Sciatic nerve (tissue), 2 donors: ENCODE results near the gene NCKAP5. TPM values are rescaled to one million over a fixed set of nuclear protein-coding genes. Genes with fewer than 3 reads are reported as not detected.

Source experiments
- ATAC-seq: fragments of 200-7000 bp; cut with Tn5 transposase; one replicate; pipeline ENCODE4 v1.9.1; 2020; ENCODE audit warnings: mild to moderate bottlenecking, moderate library complexity
- DNase-seq: peaks from one replicate; pipeline ENCODE4 v3.0.0-alpha.2; 2020; ENCODE audit warnings: low spot score
- intact Hi-C: fragments of 100-400 bp; cut with DNase I; formaldehyde crosslinking; loops from one replicate; pipeline ENCODE4 v1.14.2; 2022
- total RNA-seq: library from RNA; stranded (reverse); fragmentation: NEBNext Ultra II Directional; extraction: Animal tissue kit (Norgen Biotek cat#: 25700); gene quantifications from one replicate; pipeline ENCODE4 v1.2.1, GENCODE V29; 2021
- donor health status: DM: no; HTN: no; CAD: no.
- donor health status: DM: no; HTN: no; CAD: no.

The NCKAP5 gene
- total RNA-seq, 1 donor from 2014 or later: 10.5 TPM

- ATAC-seq (no peak), DNase-seq (no peak)
- intact Hi-C loops: no loop called here
These were observed 241.4 kb downstream of the NCKAP5 start for GRCh38 chr2:133326652-133327397.

GRCh38 chr2:133324150-133324561 lies 244.1 kb downstream of the NCKAP5 start:
- intact Hi-C loops: no loop called here
- DNase-seq: no peak
- peak; percentile 63 for ATAC-seq

DNA sequence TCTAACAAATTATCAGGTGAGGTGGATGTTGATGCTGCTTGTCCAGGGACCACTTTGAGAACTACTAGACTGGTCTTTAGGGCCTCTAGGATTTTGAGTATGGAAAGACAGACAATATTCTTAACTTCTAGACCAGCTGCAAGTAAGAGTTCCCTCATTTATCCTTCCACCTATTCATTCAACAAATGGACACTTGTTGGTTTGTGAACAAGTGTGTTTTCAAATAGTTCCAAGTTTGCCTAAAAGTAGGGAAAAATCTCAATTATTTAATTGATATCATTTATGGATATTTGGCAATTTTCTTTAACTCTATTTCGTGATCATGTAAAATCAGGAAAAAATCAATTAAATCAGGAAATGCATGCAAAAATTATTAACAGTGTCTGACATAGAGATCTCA lies 245.4 kb downstream of the NCKAP5 start:
- intact Hi-C loops: no loop called here
- ATAC-seq (no peak), DNase-seq (no peak)

DNA sequence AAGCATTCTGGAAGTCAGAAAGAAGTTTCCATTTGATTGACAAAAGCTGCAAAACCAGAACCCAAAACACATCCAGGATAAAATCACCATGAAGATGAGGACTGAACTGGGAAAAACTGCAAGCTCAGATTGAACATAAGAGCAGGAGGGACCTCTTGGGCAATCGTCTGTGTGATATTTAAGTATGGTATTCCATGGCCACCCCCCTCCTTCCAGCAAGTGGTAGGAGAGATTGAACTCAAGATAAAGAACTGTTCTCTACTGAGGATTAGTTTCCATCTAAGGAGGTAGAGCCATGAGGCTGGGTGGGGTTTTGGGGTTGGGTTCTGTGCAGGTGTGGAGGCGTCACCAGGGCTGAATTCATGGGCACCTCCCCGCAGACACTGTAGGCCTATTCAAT lies 251.1 kb downstream of the NCKAP5 start:
- ATAC-seq (no peak), DNase-seq (no peak)
- intact Hi-C loops: no loop called here

- DNase-seq (no peak), ATAC-seq (no peak)
- intact Hi-C loops: no loop called here
These were observed 251.7 kb downstream of the NCKAP5 start for GRCh38 chr2:133316557-133316956.

DNA sequence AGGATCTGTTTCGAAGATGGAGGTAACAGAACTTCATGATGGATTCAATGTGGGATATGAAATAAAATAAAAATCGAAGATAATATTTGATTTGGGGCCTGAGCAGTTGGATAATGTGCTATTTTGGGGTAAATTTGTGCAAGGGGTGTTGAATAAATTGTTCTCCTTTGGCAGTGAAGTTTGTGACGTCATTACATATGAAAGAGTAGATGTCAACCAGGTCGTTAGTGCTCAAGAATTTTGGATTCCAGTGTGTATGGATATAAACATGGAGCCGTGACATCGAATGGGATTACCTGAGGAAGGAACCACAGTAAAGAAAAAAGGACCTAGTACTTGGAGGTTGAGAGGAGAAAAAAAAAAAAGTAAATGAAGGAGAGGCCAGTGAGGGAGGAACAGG lies 253.0 kb downstream of the NCKAP5 start:
- ATAC-seq (no peak), DNase-seq (no peak)
- intact Hi-C loops: no loop called here

GRCh38 chr2:133314795-133315194 lies 253.5 kb downstream of the NCKAP5 start:
- no peak for ATAC-seq
- DNase-seq: no peak
- intact Hi-C loops: no loop called here

DNA sequence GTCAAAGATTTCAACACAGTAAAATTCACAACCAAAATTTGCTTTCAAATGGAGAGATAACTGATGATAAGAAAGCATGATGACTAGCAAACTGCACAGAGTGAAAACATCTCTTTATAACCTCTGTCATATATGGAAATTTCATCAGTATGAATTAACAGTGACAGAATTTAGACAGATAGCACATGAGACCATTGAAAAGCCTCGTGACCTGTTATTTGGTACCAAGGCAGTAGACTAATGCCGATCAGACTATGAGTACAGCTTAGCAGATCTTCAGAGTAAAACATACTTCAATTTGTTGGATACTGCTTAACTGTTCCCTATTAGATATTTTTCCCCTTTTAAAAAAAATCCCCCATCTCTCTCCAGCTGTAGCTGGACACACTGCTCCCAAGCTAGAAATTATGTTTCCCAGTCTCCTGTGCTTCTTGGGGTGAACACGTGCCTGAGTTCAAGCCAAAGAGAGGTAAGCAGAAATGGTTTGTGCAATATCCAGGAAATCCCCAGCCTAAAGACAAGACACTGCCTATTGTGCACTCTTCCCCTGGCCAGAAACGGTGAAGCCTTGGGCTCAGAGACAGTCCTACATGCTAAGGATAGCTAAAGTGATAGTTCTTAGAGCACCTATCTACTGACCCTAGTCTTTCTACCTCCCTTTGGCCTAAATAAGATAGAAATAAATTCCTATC lies 256.1 kb downstream of the NCKAP5 start:
- DNase-seq (no peak), ATAC-seq (no peak)
- intact Hi-C loops: no loop called here

DNA sequence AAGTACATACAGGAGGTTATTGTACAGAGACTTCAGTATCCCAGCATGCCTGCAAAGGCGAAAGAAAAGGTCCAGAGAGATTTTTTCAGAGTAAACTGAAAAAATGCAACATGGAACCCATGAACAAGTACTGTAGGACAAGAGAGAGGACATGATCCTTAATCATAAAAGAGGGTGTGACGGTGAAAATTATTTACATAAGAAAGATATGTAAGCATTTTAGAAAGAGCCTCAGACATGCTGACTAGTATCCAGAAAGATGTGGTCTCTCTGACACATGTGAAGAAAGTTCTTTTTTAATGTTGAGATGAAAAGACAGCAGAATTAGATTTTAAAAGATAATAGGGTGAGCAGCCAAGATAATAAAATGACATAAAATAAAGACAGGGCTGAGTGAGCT lies 262.0 kb downstream of the NCKAP5 start:
- intact Hi-C loops: no loop called here
- DNase-seq (no peak), ATAC-seq (no peak)

DNA sequence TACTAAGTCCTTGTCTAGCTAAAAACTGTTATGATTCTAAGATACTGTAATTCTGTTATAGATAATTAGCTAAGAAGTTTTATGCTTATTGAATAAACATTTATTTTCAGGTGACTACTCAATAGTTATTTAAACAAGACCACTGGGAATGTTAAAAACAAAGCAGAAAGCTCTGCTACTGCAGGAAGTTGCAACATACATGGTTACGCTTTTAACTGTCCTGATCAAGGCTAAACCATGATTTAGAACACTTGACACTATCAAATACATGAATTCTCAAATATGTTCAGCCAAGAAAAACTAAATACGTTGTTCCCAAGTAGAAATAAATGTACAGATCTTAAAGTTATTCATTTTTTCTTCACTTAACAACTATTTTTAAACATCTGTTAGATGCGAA lies 263.9 kb downstream of the NCKAP5 start:
- intact Hi-C loops: no loop called here
- DNase-seq (no peak), ATAC-seq (no peak)

GRCh38 chr2:133303150-133303549 lies 265.1 kb downstream of the NCKAP5 start:
- intact Hi-C loops: no loop called here
- DNase-seq: no peak
- no peak for ATAC-seq

GRCh38 chr2:133296401-133296800 lies 271.9 kb downstream of the NCKAP5 start:
- DNase-seq (no peak), ATAC-seq (no peak)
- intact Hi-C loops: no loop called here

GRCh38 chr2:133293544-133294353 lies 274.5 kb downstream of the NCKAP5 start:
- intact Hi-C loops: no loop called here
- peak; percentile 80 for ATAC-seq
- DNase-seq: no peak

GRCh38 chr2:133292259-133292658 lies 276.0 kb downstream of the NCKAP5 start:
- intact Hi-C loops: no loop called here
- DNase-seq (no peak), ATAC-seq (no peak)

- no peak for DNase-seq
- intact Hi-C loops: no loop called here
- no peak for ATAC-seq
These were observed 280.6 kb downstream of the NCKAP5 start for GRCh38 chr2:133287709-133288108.

DNA sequence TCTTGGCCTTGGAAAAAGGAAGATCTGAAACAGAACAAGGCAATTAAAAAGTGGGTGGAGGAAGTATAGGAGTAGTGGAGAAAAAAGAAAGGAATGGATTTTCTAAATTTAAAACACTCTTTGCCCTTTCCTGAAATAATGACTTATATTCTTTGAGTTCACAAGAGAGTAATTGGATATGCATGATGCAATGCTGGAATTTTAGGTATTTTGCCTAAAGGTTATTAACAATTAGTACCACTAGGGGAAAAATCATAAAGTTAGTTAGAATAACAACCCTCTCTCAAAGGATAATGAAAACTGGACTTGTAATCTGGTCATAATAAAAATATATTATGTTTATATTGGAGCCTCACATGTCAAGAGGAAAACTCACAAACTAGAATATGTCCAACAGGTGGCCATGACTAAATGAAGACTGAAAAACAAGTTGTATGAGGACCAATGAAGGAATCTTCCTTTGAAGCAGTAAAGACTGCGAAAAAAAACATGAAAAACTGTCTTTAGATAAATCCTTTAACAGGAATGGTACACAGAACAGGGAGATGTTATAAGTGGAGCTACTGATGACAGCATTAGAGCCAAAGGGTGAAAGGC lies 281.8 kb downstream of the NCKAP5 start:
- ATAC-seq: no peak
- intact Hi-C loops: no loop called here
- no peak for DNase-seq

GRCh38 chr2:133273031-133273430 lies 295.2 kb downstream of the NCKAP5 start:
- intact Hi-C loops: no loop called here
- DNase-seq (no peak), ATAC-seq (no peak)

GRCh38 chr2:133271105-133271504 lies 297.2 kb downstream of the NCKAP5 start:
- ATAC-seq (peak; percentile 46), DNase-seq (no peak)
- intact Hi-C loops: no loop called here

GRCh38 chr2:133270550-133270949 lies 297.7 kb downstream of the NCKAP5 start:
- intact Hi-C loops: no loop called here
- no peak for ATAC-seq
- no peak for DNase-seq
